Retinal pigment epithelial cell (primary cell): Measurements from ENCODE around the gene ELF3.
A peak's percentile ranks its signal among the peaks of the same experiment; 100 is the strongest.

Experiments used
- DNase-seq: peaks from one replicate; pipeline ENCODE4 v3.0.0-alpha.2; 2010; ENCODE audit warnings: low read depth
- H3K4me3 ChIP-seq: 2 replicates; pipeline ENCODE4 v1.5.1; 2011; ENCODE audit warnings: mild to moderate bottlenecking, low read length, control low read depth, moderate library complexity
- CTCF ChIP-seq: conservative IDR thresholded peaks from 2 replicates; pipeline ENCODE4 v1.5.1; 2011; ENCODE audit warnings: low read depth, low read length, control low read depth, inconsistent platforms

Gene ELF3

GRCh38 chr1:202029171-202029665, 18.8 kb downstream of the ELF3 start:
- no peak for DNase-seq
- no peak overlapping the region for H3K4me3 ChIP-seq
- no peak for TF ChIP-seq CTCF

GRCh38 chr1:202029727-202030126, 19.3 kb downstream of the ELF3 start:
- DNase-seq = no peak
- no peak overlapping the region for H3K4me3 ChIP-seq
- no peak for TF ChIP-seq CTCF

GRCh38 chr1:202031796-202032195, 21.4 kb downstream of the ELF3 start:
- DNase-seq = no peak
- no peak for TF ChIP-seq CTCF
- no peak overlapping the region for H3K4me3 ChIP-seq

- TF ChIP-seq CTCF = no peak
- H3K4me3 ChIP-seq = no peak overlapping the region
- no peak for DNase-seq
Observed at GRCh38 chr1:202034149-202034682, 23.8 kb downstream of the ELF3 start.

GRCh38 chr1:202034683-202035462, 24.5 kb downstream of the ELF3 start:
- H3K4me3 ChIP-seq = no peak overlapping the region
- no peak for TF ChIP-seq CTCF
- DNase-seq = peak; percentile 76

GRCh38 chr1:202036595-202037387, 26.4 kb downstream of the ELF3 start:
- TF ChIP-seq CTCF = no peak
- no peak for DNase-seq
- H3K4me3 ChIP-seq = no peak overlapping the region
